ENCODE results near the gene LPP.

Gene LPP

DNA sequence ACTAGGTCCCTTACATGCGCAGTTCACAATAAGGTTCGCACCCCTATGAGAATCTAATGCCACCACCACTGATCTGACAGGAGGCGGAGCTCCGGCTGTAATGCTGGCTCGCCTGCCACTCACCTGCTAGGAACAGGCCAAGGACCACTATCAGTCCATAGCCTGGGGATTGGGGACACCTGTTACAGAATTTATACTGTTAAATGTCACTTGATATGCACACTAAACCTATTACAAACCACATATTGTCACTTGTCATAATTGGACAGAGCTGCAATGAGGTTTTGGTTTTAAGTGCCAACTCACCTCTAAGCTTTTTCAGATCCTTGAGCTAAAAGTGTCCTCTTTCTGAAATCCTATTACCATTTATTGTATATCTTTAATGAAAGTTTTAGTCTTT is 509.9 kb downstream of the LPP start:
- no peak for DNase-seq

- no peak for DNase-seq
Observed at GRCh38 chr3:188664795-188665194, 510.8 kb downstream of the LPP start.

GRCh38 chr3:188667926-188668325 is 514.0 kb downstream of the LPP start:
- no peak for DNase-seq

GRCh38 chr3:188670446-188670845 is 516.5 kb downstream of the LPP start:
- DNase-seq: no peak

GRCh38 chr3:188671971-188672370 is 518.0 kb downstream of the LPP start:
- no peak for DNase-seq

GRCh38 chr3:188672840-188673239 is 518.9 kb downstream of the LPP start:
- no peak for DNase-seq

DNA sequence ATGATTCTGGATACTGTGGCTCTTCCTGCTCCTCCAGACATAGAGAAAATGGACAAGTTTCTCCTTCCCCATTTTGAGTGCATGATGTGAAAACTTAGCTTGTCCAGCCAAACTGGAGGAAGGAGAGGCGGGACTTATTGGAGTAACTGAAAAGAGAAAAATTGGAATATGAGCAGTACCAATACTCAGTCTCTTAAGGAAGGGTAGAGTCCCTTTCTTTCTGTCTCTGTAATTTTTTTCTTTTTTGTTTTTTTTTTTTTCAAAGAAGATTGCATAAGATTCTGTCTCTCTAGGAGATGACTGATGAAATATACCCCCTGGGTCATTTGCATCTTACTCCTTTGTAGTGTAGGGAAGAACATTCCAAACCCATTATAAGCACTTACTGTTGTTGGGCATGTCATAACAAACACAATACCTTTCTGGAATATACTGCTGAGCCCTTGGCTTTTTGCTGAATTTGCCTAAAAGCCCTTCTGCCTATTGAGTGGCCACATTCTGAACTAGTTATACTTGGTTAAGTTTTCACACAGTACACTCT is 519.8 kb downstream of the LPP start:
- DNase-seq: no peak

DNA sequence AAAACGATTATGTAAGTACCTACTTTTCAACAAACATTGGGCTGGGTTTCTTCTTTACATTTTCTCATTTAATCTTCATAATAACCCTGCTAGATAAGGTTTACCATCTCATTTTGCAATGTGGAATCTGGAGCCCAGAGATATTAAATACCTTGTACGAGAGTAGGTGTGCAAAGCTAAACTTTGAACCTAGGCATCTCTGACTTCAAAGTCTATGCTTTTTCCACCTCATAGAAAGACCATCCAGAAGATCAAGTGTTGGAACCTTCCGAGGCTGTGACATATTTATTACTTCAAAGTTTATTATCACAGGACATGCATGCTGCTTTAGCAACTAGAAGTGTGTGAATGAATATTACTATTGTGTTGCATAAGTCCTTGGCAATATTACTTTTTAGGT is 520.6 kb downstream of the LPP start:
- DNase-seq: no peak

DNA sequence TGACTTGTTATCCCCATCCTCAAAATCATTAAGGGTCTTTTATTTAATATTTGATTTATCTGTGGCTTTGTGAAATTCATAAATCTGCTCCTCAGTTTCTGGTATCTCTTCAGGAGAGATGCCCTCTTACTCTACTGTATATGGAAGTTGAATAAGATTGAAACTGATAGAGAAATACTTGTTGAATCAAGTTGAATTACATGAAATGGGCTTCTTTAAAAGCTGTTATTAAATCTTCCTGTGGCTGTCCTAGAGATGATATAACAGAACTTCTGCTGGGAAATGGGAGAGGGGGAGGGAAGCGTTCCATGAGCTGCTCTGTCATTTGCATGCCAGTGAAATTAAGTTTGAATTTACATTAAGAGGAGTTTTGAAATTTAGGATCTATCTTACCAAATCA is 523.4 kb downstream of the LPP start:
- DNase-seq: no peak

- DNase-seq: no peak
Observed at GRCh38 chr3:188680189-188680588, 526.2 kb downstream of the LPP start.

DNA sequence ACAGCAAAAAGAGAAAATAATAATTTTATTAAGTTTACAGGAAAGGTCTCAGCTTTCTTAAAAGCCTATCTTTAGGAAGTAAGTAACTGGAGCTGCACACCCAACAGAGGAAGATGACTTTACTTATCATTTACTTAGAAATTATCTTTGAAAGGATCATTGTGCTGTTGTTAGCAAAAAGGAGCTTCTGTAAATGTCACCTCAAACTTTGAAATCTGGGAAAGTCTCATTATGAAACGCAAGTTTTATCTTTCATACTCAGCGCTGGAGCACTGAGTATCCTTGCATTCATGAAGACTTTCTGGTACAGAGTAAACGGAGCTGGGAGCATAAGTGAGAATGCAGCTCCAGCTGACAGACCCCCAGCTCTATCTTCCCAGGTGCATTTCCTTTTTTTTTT is 526.6 kb downstream of the LPP start:
- no peak for DNase-seq

DNA sequence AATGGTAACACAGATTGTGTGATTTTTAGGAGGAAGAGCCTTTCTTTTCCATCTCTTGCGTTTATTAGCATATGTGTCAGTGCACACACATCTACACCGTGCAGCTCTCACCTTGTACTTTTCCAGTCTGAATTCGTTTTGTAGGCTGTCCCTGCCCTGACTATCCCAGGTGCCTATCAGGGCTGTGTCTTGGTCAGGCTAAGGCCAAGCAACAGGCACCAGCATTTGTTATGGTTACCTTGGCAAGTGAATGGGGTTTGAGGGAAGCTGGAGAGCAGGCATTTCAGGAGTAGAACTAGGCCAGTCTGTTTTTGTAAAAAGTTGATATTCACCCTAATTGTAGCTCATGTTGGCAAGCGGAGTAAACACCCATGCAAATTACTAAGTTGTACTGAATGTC is 528.4 kb downstream of the LPP start:
- no peak for DNase-seq

DNA sequence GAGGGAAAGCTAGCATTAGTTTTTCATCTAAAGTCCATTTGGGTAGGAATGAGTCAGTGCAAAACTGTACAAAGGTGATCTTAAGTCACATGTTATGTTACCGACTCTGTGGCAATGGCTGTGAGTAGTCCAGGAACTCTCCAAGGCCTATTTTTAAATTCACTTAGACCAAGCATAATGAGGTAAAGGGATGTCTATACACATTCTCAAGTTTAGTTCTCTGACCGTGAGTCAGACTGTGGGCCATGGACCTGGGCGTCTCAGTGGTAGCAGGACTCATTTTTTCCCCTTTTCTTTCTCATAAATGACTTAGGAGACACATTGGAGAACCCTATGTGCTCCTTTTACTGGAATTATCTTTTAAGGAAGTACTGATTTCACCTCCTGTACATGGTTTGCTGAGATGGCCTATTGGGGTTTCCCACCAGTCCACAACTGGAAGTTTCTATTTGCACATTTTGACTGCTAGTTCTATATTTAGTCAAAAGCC is 529.1 kb downstream of the LPP start:
- DNase-seq: no peak

DNA sequence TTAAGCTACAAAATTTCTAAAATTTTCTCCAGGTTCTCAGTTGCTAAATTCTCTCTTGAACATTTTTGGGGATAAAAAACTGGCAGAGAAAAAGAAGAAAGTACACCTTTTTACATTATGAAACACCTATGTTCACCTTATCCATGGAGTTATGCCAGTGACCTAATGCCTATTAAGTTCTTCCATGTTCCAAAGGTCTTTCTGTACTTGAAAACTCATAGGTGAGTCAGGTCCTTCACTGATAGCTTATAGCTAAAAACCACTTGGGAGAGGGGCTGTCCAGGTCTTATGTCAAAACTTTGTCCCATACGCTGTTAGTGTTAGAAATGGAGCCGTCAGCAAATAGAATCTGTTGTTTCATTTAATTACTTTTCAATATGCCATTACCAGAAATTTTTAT is 530.3 kb downstream of the LPP start:
- DNase-seq: no peak

DNA sequence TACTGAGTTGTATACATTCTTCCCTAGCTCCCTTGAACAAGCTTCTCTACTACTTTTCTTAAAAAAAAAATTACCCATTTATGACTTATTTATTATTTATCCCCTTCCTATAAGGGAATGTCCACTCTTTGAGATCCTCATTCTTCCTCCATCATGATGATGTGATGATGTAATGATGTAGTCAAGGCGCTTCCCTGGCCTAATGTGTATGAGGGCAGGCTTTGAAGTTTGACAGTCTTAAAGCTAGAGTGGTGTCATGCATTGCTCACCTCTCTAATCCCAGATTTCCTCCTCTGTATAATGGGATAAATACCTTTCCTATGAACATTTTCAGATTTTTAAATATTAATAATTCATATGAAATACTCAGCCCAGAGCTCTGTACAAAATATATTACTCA is 531.8 kb downstream of the LPP start:
- DNase-seq: no peak

GRCh38 chr3:188686324-188686723 is 532.4 kb downstream of the LPP start:
- no peak for DNase-seq

DNA sequence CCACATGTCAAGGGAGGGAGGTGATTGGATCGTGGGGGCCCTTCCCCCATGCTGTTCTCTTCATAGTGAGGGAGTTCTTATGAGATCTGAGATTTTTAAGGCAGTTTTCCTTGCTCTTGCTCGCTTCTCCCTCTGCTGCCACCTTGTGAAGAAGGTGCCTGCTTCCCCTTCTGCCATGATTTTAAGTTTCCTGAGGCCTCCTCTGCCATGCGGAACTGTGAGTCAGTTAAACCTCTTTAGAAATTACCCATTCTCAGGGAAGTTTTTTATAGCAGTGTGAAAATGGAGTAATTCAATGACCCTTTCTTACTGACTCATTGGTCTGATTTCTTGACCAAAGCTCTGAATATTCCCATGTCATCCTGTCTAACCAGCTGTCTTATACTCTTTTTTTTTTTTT is 533.4 kb downstream of the LPP start:
- DNase-seq: no peak

DNA sequence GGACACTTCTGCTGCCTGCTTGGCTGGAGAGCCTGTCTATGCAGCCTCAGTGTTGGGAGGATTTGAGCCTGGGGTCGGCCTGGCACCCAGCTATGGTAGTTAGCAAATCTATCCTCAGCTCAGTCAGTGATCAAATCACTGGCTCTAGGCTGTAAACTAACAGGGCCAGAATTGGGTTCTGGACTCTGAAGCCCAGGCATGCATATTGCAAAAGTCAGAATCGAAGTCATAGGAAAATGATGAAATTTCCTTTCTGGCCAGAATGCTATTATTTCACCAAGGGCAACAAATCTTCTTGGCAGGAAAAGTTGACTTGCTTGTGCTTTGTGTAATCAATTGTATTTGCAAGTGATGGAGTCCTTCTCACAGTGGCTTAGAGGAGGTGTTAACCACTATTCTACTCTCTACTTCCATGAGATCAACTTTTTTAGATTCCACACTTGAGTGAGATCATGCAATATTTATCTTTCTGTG is 535.2 kb downstream of the LPP start:
- DNase-seq: no peak

- DNase-seq: no peak
Observed at GRCh38 chr3:188690064-188690463, 536.1 kb downstream of the LPP start.

GRCh38 chr3:188691004-188691403 is 537.0 kb downstream of the LPP start:
- DNase-seq: no peak

DNA sequence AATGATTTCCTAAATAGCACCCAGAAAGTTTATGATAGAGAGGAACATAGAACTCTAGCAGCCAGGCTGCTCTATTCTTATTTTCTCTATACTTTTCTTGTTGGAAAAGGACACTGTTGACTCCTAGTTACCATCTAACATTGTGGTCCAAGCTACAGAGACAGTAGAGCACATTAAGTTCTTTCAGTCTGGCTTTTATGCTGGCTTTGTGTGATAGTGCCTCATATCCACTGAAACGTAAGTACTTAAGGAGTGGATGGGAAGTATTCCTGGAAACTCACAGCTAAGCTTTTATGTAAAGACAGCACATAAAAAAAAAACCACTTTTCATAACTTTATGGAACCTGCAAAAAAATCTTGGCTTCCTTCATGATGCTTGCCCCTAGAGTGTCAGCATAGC is 537.7 kb downstream of the LPP start:
- no peak for DNase-seq

DNA sequence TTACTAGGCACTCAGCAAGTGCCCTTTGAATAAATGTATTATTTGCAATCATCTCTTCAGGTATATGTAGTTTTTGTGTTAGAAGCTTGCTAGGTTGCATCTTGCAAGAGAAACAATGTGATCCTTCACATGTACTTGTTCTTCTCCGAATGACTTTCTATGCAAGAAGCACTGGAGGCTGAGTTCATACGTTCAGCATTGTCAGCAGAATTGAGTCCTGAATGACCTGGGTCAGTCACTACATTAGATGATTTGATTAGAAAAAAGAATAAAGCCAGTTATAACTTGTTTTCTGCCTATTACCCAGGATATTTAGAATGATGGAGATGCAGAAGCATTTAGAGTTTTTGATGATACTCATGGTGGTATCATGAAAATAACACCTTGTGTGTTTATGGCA is 538.7 kb downstream of the LPP start:
- no peak for DNase-seq

- DNase-seq: no peak
Observed at GRCh38 chr3:188693435-188693834, 539.5 kb downstream of the LPP start.

DNA sequence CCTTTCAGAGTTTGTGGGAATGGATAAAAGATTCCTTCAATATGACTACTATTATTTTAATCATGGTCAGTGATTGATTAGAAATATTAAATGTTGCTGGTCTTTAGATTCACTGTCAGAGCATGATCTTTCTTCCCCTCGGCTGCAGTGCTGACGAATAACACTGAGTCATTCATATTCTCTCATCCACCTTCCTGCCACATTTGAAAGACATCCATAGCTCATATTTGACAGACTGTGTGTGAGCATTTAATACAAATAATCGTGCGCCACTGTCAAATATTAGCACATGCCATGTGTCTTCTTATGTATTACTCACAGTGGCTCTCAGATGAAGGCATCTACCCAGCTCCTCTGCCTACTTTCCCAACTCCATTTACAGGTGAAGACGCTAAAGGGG is 541.3 kb downstream of the LPP start:
- no peak for DNase-seq

GRCh38 chr3:188697127-188697526 is 543.2 kb downstream of the LPP start:
- no peak for DNase-seq

DNA sequence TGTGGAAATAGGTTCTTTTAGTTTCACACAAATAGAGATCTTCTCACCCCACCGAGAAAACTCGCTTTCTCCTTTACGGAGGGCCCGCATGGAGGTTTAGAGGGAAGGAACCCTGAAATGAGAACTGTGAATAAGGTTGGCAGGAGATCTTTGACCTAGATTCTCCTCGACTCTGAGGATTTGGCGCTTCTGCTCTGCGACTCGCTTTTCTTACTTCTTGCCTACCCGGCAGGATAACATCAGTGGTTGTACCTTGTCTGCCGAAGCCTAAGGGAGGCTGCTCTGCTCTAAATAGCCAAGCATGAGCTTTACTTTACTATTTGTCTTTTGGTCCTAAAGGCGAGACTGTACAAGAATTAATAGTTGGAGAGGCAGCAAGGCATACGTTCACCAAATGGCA is 544.5 kb downstream of the LPP start:
- no peak for DNase-seq

Data from NCI-H1092 (cell line).